ENCODE results near the gene SLC9A3. TPM values are rescaled to one million over a fixed set of nuclear protein-coding genes. Genes with fewer than 3 reads are reported as not detected.

The SLC9A3 gene
- total RNA-seq, 1 experiment from 2014 or later: 1.5 TPM

DNA sequence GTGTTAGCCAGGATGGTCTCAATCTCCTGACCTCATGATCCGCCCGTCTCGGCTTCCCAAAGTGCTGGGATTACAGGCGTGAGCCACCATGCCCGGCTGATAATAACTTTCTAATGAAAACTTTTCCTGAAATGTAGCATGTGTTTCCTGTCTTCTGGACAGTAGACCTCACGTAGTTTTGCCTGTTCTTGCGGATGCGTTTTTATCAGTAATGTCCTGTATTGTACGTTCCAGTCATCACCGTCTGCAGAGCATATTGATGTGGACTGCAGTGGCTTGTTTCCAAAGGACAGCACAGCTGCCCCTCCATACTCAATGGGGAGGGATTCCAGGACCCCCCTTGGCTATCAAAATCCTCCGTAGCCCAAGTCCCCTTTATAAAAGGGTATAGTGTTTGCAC is 68.4 kb downstream of the SLC9A3 start:
- no peak overlapping the region for H2AFZ ChIP-seq (ENCODE audit: low read depth, low read length, poor library complexity, severe bottlenecking)
- ChIA-PET CTCF (interaction anchor here (0.7 kb wide), 1 partner anchor 9 kb away, joined by 4 read pairs; no protein-coding TSS in a partner anchor), RAD21 (ENCODE audit: low non-redundant PET in 1 of 2, low total read pairs in 2 of 2, uncharacterized antibody in 2 of 2, unreplicated experiment in 2 of 2) (no interaction called here), POLR2A (no interaction called here)
- H3K4me1 ChIP-seq (ENCODE audit: control insufficient read depth in 1 of 2, insufficient read depth in 2 of 2, low read length in 2 of 2): peaks cover 0 to 12% of the 10 kb centered on the region in 2 experiments; a peak in 2 of 4 replicates
- H3K9ac ChIP-seq (ENCODE audit: low read length): no peak overlapping the region
- intact Hi-C loops (cut with micrococcal nuclease): loop anchor here (10.0 kb wide), 1 partner anchor 159 kb away; the partner anchor contains the start of gene CEP72
- TF ChIP-seq ATF3 (IDR thresholded peaks at IDR 0.05) (no peak), ZNF274 (IDR thresholded peaks at IDR 0.05; ENCODE audit: low read depth, low read length) (no peak), CEBPB (IDR thresholded peaks at IDR 0.05; ENCODE audit: low read depth) (no peak), TCF7L2 (IDR thresholded peaks at IDR 0.05; ENCODE audit: borderline replicate concordance, extremely low read depth, insufficient read depth, insufficient read length) (no peak), EGR1 (IDR thresholded peaks at IDR 0.05; ENCODE audit: low read depth) (no peak), JUND (IDR thresholded peaks at IDR 0.05) (no peak), ZBTB33 (IDR thresholded peaks at IDR 0.05; ENCODE audit: extremely low read depth, insufficient replicate concordance, low read length) (no peak)
- peaks cover 69% of the 10 kb centered on the region for H3K79me2 ChIP-seq (ENCODE audit: insufficient read depth, low read length)
- H3K9me2 ChIP-seq (ENCODE audit: insufficient read depth): no peaks in the 10 kb centered on the region
- no peaks in the 10 kb centered on the region for H4K20me1 ChIP-seq (ENCODE audit: insufficient read depth)
- ATAC-seq: no peak
- H3K27ac ChIP-seq (ENCODE audit: low read depth, low read length): no peak overlapping the region
- DNase-seq (ENCODE audit: low read depth, low spot score): no peak
- H3K36me3 ChIP-seq (ENCODE audit: control insufficient read depth in 1 of 2, insufficient read depth in 2 of 2, low read length in 2 of 2): peaks cover 19 to 39% of the 10 kb centered on the region in 2 experiments
- H3K4me2 ChIP-seq (ENCODE audit: low read length): no peak overlapping the region
- H3K27me3 ChIP-seq (ENCODE audit: insufficient read depth, low read length): no peaks in the 10 kb centered on the region
- H3K4me3 ChIP-seq (replicated peaks in 1 of 2; ENCODE audit: low read depth in 1 of 2, low read length in 2 of 2): no peak overlapping the region
- BruUV-seq (replicated peaks): no TSS peak
- peaks cover 0 to 10% of the 10 kb centered on the region in 2 experiments; a peak in 1 of 4 replicates for H3K9me3 ChIP-seq (ENCODE audit: control insufficient read depth in 1 of 2, insufficient read depth in 1 of 2, low read depth in 1 of 2, low read length in 2 of 2)
